Measurements from ENCODE around the gene RERE.
"Not testable (repeated sequence)": the region's sequence is repeated elsewhere in the genome, so short reads cannot be mapped to it uniquely, and the experiment has no call there.

Gene RERE

DNA sequence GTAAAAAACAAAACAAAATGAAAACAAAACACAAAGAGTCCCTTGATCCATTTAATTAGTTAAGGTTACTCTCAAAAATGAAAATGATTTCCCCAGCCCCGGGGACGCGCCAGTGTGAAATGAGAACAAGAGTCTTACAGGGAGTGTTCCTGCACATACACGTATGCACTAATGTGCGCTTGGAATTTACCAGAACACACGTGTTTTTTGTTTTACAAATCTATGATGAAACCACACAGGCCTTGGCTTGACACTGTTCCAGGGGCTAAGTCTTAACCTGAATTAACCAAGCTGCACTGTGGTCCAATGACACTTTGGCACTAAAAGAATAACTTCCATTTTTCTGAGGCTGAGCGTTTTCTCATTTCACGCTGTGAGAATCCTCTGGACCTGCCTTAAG is 435.8 kb downstream of the RERE start:
- no peak for DNase-seq (ENCODE audit: low read depth in 2 of 2)

DNA sequence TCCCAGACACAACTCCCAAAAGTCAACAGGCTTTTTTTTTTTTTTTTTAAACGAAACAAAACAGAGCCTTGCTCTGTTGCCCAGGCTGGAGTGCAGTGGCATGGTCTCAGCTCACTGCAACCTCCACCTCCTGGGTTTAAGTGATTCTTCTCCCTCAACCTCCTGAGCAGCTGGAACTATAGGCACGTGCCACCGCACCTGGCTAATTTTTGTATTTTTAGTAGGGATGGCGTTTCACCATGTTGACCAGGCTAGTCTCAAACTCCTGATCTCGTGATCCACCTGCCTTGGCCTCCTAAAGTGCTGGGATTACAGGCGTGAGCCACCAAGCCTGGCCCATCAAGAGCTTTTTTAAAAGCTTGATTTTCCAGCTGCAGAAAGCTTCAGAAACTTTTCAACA is 437.1 kb downstream of the RERE start:
- not testable (repeated sequence) for DNase-seq (ENCODE audit: low read depth in 2 of 2)

DNA sequence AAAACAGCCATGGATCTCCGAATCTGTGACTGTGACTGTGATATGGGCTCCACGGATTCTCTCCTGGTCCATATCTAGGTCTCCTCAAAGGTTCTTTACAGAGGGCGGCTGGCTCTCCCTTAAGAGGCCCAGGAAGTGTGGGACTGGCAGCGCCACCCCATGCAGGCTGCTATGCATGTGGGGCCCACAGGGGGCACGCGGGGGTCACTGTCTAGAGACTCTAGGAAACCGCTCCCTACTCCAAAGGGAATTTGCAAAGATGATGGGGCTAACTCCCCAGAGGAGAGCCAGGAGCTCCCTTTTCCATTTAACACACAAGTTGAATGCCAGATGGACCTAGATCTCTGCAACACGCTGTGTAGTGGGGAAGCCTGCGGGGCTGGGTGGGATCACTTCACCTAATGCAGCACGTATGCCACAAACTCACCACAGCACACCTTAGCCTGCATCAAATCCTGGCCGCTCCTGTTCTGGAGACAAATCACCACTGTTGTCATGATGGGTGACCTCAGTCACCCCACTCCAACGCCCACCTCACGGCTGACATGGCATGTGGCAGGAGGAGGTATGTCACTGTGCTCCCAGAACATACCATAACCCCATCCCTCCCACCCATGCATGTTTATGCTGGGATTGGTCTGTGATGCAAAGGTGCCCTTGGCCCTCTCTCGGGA is 437.8 kb downstream of the RERE start:
- DNase-seq (ENCODE audit: low read depth in 2 of 2): no peak

DNA sequence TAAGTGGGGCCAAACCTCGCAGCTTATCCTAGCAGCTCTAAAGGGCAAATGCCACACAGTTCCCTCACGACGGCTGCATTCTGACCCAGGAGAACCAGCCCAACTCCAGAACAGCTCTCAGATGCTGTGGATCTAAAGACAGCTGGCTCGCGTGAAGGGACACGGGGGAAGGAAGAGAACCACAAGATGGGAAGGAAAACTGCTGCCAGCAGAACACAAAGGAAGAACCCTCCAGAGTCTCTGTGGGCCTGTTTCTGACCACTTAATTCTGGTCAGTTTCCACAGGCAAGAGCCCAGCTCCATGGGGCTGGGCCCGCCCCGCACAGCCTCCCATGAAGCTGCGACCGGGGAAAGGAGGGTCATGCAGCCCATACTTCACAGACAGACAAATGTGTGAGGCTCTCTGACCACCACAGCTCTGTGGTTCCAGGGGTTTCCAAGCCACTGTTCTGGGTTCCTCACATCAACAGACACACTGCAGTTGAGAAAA is 438.4 kb downstream of the RERE start:
- DNase-seq (ENCODE audit: low read depth in 2 of 2): no peak

DNA sequence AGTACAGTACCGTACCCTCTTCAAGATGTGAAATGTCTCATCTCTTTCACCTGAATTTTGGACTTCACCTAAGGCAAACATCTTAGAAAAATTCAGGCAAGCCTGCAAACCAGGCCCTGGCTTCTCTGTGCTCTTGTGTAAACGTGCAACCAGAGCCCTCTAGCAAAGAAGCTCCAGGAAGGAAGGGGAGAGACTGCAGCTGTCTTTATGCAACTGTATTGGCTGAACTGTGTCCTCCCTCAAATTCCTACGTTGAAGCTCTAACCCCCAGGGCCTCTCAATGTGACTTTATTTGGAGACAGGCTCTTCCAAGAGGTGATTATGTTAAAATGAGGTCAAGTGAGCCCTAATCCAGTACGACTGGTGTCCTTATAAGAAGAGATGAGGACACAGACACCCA is 439.3 kb downstream of the RERE start:
- no peak for DNase-seq (ENCODE audit: low read depth in 2 of 2)

DNA sequence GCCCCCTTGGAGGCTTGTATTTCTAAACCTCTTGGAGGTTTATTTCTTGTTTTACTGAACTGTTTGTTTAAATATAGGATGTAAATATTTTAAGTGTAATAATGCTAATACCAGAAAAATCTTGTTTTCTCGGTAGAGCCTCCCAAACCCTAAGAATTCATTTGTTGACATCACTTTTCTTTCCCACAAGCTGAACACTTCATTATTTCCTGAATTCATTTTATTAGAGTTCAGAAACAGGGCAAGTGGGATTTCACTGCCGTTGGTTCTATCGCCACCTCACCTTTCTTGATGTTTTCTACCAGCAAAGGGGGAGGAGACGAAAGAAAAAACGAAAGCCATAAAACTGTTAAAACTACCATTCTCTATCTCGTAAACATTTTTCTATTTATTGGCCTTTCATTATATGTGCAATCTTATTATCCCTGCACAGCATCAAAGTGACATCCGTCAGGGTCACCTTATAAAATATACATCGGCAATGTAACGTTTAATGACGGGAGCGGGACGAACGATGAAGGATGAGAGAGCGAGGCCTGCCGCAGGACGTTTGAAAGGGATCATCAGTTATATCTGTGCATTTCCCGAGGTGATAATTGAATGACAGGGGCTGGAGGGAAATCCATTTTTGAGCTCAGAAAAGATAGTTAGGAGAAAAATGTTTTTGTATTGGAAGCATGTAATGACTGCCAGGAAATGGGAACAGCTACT is 440.0 kb downstream of the RERE start:
- no peak for DNase-seq (ENCODE audit: low read depth in 2 of 2)

DNA sequence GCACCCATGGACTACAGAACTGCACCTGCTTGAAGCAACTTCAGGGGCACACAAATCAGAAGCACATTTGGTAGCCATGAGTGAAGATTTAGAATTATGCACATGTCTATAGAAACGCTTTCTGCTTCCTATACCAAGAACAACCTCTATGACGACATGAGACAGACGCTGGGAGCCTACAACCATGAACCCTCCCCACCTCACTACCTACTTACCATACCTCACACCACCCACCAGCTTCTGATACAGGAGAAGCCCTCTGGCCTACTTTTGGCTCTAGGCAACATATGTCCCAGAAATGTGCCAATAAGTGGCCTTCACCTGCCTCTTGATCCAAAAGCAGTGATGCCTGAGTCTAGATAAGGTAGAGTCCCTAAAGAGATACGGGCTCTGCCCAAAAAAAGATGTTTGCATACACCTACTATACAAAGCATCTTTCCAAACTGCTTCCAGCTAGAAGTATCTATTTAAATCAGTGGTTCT is 441.0 kb downstream of the RERE start:
- no peak for DNase-seq (ENCODE audit: low read depth in 2 of 2)

DNA sequence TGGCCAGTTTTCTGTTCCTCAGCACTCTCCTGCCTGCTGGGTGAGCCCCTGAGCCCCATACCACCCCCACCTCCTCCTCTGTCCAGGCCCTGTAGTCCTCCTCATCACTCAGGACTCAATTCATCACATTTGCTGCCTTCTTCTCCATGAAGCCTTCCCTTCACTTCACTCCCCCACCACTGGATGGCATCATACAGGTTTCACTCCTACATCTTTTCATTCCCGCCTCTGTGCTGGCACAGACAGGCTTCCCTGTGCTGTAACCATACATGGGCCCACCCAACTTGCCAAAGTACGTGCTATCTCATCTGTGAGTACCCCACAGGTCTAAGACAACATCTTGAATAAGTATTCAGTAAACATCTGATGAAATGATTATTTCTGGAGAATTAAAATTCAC is 442.6 kb downstream of the RERE start:
- DNase-seq (ENCODE audit: low read depth in 2 of 2): no peak

DNA sequence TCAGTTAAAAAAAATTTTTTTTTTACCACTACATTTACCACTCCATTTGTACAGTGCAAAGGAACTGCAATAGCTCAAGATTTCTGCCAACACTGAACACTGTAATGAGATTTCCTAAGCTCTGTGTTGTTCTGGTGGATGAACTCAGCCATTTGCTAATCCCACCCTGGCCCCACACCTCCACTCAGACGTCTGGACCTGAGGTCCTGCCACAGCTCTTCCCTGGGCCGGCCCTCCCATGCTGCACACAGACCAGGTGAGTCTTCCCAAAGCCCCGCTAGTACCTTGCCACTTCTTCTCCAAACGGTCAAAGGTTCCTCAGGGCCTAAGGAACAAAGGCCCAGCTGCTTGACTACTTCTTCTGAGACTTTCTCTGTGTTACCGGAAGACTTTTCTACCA is 443.1 kb downstream of the RERE start:
- DNase-seq (ENCODE audit: low read depth in 2 of 2): no peak

DNA sequence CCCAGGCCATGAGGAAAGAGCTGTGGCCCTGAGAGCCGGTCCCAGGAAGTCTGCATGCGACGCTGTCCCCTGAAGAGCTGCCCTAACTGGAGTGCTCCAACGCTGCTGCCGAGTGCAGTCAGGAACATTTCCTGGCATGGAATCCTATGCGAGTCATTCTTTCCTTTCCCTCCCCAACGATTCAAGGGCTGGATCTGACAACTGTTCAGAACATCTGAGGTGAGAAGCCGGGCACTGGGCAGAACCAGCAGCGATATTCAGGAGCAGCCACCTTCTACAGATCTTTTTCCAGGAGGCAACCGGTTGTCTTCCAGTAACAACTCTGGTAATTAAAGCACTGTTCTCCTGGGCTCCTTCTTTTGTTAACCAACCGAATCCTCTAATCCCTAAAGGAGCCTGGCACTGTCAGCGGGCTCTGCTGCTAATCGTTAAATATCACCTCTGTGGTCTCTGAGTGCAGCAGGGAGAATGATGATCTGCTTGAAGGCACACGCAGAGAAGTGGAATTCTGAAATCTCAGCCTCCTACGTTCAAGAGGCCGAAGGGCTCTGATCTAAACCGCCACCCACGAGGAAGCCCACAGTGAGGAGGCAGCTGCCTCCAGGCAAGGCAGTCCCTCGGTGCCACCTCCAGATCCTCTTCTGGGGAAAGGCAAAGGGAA is 443.7 kb downstream of the RERE start:
- no peak for DNase-seq (ENCODE audit: low read depth in 2 of 2)

DNA sequence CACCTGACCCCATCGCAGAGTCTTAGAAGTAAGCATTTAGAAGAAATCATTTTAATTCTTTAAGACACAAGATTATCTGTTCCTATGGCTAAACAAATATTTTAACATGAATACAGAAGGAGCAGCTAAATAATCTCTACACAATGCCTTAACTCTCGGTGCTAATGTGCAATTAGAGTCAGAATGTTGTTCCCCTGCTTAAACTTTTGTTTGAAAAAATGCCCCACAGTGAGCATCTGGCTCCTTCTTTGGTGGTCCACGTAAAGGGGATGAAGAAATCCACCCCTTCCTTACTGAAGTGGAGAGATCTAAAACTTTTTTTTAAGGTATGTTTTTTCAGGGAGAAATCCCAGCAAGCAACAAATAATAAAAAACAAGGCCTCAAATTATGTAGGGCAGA is 444.3 kb downstream of the RERE start:
- no peak for DNase-seq (ENCODE audit: low read depth in 2 of 2)

DNA sequence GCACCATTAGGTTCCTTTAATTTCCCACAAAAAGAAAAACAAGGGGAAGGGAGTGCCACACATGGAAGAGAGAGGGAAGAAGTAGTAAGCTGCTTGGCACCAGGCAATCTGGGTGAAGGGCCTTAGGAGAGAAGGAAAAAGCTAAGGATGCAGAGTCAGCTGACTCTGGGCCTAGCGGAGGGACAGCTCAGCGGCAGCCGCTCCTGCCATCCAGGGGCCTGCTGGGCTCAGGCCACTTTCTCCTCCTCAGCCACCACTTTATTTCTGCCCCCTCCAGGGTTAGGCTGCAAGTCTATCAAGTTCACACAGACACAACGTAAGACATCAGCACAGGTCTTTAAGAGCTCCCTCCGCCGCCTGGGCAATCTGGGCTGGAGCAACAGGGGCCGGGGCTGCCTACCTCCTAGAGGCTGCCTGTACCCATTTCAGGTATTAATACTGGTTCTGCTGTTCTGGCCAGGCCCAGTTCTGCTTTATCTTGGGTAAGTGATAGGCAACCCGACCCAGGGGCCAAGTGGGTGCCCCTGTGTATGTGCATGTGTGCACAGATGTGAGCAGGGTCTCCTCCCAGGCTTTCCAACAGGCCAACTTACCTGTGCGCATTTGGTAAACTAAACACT is 446.0 kb downstream of the RERE start:
- DNase-seq (ENCODE audit: low read depth in 2 of 2): no peak

DNA sequence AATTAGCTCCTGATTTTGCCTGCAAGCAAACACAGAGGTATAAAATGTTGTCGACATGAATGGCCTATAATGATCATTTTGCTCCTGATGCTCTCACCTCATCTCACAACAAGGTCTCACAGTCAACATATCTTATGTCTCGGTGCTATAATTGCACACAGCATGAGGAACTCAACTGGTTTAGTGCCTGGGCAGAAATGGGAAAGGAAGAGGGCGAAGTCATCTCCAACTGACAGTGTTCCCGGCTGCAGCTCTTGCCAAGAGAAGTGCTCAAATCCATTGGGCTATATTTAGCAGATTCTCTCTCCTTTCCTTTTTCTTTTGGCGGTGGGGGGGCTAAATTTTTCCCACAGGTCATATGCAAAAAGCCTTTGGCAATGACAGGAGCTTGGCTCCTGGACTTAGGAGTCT is 446.5 kb downstream of the RERE start:
- no peak for DNase-seq (ENCODE audit: low read depth in 2 of 2)

DNA sequence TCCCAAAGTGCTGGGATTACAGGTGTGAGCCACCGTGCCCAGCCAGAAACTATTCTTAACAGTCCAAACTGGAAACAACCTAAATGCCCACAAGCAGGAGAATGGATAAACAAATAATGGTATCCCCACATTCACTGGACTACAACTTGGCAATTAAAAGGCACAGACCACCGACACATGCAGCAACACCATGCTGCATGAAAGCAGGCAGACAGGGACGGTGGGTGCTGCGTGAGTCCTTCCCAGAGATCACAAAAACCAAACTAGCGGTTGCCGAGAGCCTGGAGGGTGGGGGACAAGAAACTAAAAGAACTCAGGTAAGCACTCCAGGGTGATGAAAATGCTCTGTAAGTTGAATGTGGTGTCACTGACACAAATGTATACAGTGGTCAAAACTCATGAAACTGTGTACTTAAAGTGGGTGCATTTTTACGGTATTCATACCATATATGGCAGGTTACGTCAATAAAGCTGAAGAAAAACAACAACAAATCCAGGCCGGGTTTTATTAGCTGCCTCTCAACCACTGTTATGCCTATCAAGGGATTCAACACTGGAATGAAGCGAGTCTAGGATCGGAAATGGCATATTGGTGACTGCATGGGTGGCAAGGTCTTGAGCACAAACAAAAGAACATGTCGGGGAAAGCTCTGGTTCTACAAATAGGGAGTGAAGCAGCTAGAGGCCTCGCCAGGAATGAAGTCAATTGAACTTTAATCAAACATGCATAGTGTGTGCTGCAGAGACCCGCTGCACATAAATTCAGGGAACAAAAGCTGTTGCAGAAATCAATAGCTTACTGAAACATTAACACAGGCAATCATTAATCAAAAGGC is 447.2 kb downstream of the RERE start:
- no peak for DNase-seq (ENCODE audit: low read depth in 2 of 2)

DNA sequence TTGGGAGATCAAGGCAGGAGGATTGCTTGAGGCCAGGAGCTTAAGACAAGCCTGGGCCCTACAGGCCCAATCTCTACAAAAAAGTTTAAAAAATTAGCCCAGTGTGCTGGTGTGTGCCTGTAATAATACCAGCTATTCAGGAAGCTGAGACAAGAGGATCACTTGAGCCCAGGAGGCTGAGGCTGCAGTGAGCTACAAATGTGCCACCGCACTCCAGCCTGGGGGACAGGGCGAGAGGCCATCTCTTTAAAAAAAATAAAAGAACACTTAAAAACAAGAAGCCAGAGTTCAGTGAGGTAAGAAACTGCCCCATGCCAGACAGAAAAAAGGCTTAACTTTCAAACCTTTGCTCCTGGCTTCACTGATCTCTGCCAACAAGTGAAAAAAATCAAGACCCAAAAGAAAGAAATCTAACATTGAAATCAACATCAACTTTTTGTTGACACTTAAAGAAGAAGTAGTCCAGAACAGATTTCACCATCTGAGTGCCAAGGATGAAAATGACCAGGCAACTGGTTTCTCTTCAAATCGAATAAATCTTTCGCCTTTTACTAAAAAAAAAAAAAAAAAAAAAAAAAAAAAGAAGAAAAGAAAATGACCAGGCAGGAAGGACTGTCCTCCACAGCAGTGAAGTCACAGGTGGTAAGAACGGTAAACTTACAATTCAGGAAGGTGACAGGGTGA is 448.3 kb downstream of the RERE start:
- no peak for DNase-seq (ENCODE audit: low read depth in 2 of 2)

DNA sequence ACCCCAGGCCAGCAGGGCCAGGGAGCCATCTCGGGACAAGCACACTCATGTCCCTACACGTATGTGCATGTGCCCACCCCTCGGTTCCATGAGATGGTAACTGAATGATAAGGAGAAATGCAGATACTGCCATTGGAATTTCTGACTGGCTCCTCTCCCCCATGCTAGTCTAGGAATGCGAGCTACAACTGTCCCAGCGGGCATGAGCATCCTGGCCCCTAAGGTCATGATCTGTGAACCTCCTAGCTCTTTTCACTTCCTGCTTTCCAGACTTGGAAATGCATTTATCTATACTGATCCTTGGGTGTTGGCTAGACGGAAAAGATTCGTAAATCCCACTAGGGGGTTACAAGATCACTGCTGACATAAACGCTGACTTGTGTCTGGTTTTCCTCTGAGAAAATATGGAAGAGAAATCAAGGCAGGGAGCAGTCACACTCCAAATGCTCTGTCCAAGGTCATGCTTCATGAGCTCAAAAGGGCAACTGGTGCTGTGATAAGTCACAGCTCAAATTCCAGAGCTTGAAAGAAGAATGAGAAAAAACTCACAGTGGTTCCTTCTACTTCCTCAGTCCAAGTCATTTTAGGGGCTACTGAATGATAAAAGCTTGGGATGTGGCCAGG is 449.8 kb downstream of the RERE start:
- no peak for DNase-seq (ENCODE audit: low read depth in 2 of 2)

DNA sequence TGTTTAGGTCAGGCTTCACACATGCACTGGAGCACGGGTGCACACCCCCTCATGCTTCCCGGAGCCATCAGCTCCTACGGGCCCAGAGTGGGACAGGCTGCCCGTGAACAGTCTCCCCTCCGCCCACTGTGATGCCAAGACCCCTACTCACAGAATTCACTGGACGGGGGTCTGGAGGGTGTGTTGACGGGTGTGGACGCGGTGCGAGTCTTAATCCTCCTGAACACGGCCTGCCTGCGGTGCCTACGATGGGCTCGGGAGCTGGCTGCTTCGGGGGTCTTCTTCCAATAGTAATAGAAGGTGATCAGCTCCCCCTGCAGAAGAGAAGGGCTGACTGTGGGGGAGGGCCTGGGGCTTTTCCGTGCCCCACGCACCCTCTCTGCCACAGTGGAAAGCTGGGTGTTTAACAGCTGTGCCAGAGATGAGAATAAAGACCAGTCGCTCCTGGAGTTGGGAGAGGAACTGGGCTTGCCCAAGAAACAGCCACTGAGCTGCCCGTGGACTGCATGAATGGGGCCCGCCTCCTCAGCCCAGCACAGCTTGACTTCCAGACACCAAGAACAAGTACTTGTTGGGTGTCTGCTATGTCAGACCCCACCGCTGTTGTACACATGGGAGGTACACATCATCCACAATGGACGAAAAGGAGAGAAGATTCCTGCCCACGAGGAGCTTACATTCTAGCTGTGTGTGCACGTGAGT is 451.6 kb downstream of the RERE start:
- no peak for DNase-seq (ENCODE audit: low read depth in 2 of 2)

DNA sequence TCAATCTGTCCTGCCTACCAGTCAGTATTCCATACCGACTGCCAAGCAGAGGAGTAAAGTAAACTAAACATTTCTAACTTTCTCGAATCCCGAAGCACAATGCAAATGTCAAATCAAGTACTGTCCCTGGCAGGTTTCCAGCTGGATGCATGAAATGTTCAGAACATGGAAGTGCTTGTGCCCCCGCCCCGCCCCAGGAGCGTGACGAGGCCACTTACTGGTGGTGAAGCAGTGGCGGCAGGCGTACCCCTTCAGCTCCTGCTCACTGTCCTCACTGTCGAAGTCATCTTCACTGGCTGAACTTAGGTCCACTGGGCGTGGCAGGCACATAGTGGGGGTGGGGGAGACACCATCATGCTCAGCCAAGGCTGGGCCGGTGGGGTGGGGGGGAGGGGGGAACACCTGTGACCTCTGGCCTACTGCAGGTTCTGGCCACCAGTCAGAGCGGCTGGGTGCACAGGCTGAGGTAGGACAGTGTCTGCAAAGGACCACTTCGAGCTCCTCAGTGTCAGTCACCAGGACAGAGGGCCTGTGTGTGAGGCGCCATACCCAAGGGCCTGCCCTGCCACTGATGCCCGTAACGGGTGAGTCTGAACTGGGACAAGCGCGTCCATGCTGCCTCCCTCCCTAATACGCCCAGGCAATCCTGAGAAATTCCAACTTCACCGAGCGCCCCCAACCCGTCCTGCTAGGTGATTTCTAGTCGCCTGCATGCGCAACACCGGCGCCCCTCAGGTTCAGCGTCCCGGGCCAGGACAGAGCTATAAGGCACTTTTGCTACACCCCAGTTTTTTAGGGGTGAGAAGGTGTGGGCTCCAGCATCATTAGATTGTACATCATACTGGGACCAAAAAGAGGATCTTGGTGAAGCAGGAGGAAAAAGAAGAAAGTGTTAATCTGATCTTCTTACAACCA is 452.7 kb downstream of the RERE start:
- DNase-seq (ENCODE audit: low read depth in 2 of 2): no peak

Measured in stimulated activated CD8-positive, alpha-beta memory T cell treated with anti-CD3 and anti-CD28 coated beads, Interleukin-2, amount 100 ng/mL, for 1 hour (primary cell).